HPDE6-E6E7 (cell line): ENCODE results near the gene HSFX2.
"Not testable (repeated sequence)": the region's sequence is repeated elsewhere in the genome, so short reads cannot be mapped to it uniquely, and the experiment has no call there.

Source experiments
- DNase-seq: peaks from one replicate; pipeline ENCODE4 v3.0.0; 2011; ENCODE audit warnings: missing footprints; ENCODE audit errors: extremely low spot score

Gene HSFX2

GRCh38 chrX:149590993-149591392 lies 4.1 kb downstream of the HSFX2 start:
- not testable (repeated sequence) for DNase-seq

GRCh38 chrX:149587359-149587758 lies 7.8 kb downstream of the HSFX2 start, which contains the start of gene MAGEA9B:
Gene MAGEA9B, minus strand, starts transcription at chrX:149587459. Its CDS starts 4,280 bp downstream, at chrX:149583179.
- not testable (repeated sequence) for DNase-seq

GRCh38 chrX:149585631-149586030 lies 9.5 kb downstream of the HSFX2 start:
- not testable (repeated sequence) for DNase-seq

DNA sequence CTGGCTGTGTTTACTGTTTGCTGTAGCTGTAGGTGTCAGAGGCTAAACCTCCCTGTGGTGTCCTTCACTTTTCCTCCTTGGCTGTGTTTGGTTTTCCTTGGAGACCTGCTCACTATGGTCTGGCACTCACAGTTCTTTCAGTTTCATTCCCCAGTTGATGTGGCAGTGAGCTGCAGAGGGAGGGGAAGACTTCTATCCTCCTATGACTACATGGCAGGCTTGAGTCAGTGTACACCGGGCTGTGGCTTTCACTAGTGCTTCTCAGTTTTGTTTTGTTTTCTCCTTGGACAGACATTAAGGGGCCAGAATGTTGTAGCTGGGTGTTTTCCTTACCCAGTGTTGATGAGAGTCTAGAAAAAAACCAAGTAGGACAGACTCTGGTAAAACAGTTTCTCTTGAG lies 21.7 kb downstream of the HSFX2 start:
- not testable (repeated sequence) for DNase-seq

DNA sequence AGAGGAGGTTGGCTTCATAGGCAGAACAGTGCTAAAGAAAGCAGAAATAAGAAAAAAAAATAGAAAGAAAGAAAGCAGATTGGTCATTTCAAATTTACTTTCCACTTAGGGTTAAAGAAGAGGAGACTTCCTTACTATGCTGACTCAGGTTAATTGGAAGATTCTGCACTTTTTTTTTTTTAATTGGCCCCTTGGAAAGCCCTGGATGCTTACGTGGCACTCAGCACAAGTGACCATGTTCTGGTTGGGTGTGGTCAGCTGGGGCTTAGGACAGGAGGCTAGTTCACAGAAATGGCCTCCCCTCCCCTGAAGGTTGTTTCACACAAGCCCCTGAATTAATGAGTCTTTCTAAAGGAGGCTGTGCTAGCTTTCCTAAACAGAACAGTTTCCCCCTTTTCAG lies 22.4 kb downstream of the HSFX2 start:
- no peak for DNase-seq

GRCh38 chrX:149571770-149572169 lies 23.3 kb downstream of the HSFX2 start:
- no peak for DNase-seq

GRCh38 chrX:149570668-149571067 lies 24.4 kb downstream of the HSFX2 start:
- peak; percentile 66 for DNase-seq

DNA sequence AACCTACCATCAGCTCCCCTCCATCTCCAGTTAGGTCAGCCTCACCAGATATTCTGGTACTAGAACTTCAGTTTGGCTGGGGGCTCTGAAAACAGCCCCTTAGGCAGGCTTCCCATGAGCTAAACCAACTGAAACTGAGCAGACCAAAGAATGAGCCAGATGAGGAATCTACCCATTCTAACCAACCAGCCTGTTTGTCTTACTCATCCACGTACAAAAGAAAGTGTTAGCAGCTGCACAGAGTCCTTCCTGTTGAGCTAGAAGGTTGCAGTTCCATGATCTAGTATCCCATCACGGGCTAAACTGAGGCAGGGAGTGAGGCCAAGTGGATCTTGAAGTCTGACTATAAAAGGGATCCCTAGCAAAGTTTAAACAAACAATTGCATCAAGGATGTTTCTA lies 25.3 kb downstream of the HSFX2 start:
- no peak for DNase-seq

- no peak for DNase-seq
These were observed 26.3 kb downstream of the HSFX2 start for GRCh38 chrX:149568701-149569296.

- no peak for DNase-seq
These were observed 27.3 kb downstream of the HSFX2 start for GRCh38 chrX:149567621-149568417.

DNA sequence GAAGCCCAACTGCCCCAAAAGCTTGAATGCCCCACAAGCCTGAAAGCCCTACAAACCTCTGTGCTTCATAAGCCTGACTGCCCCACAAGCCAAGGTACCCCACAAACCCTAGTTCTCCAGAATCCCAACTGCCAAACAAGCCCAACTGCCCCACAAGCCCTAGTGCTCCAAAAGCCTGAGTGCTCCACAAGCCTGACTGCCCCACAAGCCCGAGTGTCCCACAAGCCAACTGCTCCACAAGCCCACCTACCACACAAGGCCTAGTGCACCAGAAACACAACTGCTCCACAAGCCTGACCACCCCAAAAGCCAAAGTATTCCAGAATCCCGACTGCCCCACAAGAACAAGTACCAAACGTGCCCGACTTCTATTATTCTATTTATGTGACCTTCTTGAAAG lies 31.8 kb downstream of the HSFX2 start:
- no peak for DNase-seq

GRCh38 chrX:149555251-149555650 lies 39.9 kb downstream of the HSFX2 start:
- DNase-seq: not testable (repeated sequence)

- DNase-seq: not testable (repeated sequence)
These were observed 43.2 kb downstream of the HSFX2 start for GRCh38 chrX:149551939-149552248.

DNA sequence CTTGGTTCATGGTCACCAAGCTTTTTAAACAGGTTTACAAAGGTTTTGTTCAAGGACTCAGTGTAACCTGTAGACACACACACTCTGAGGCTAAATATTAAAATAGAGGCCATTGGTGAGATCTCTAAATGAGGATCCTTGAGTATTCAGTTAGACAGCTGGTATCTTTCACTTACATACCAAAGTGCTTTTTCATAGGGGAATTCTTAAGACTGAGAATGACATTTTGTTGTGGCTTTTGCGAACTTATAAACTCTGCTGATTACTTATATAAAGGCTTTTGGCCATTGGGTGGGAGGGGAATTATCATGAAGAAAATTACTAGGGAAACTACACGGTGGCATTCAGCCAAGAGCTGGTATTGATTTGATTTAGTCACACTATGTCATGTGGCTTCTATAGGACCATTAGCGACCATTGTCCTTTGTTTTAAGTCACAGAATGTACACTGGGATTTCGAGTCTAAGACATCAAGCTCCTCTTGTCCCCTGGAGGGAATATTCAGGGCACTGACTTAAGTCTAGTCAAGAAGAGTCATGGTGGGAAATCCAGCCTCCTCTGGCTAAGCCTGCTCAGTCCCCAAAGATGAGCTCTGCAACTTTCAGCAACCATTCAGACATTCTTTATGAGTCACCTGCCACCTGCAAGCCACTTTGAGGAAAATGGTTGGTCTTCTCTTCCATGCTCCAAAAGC lies 43.7 kb downstream of the HSFX2 start:
- not testable (repeated sequence) for DNase-seq

- not testable (repeated sequence) for DNase-seq
These were observed 44.7 kb downstream of the HSFX2 start for GRCh38 chrX:149550454-149550853.

DNA sequence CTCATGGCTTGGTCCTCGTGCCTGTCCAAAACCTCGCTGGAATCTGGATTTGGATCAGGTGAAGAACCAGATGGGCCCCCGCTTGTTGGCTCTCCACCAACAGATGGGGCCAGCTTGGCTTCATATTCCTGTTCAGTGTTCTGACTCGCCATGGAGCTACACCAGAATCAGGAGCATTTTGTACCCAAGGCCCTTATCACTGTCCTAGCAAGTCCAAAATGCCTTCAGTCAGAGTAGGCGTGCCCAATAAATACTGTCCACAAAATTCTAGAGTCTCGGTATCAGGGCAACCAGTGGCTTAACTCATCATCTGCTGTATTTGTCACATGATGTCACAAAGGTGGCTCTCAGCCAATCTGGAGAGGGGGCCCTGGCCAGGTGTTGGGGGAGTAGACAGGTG lies 45.4 kb downstream of the HSFX2 start, which contains the start of gene HSFX3:
TSS of gene HSFX3 (minus strand) at position 224 of the 400 bp plus-strand sequence. CDS start at position 152, 72 bp downstream.
- DNase-seq: not testable (repeated sequence)

GRCh38 chrX:149547782-149548181 lies 47.3 kb downstream of the HSFX2 start:
- not testable (repeated sequence) for DNase-seq

DNA sequence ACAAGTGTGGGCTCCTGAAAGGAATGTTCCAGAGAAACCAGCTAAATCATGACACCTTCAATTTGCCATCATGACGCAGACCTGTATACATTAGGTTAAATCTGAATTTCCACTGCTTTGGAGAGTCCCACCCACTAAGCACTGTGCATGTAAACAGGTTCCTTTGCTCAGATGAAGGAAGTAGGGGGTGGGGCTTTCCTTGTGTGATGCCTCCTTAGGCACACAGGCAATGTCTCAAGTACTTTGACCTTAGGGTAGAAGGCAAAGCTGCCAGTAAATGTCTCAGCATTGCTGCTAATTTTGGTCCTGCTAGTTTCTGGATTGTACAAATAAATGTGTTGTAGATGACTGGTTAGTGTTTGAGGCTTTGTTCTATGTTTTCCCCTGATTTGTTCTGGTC lies 48.2 kb downstream of the HSFX2 start:
- not testable (repeated sequence) for DNase-seq

DNA sequence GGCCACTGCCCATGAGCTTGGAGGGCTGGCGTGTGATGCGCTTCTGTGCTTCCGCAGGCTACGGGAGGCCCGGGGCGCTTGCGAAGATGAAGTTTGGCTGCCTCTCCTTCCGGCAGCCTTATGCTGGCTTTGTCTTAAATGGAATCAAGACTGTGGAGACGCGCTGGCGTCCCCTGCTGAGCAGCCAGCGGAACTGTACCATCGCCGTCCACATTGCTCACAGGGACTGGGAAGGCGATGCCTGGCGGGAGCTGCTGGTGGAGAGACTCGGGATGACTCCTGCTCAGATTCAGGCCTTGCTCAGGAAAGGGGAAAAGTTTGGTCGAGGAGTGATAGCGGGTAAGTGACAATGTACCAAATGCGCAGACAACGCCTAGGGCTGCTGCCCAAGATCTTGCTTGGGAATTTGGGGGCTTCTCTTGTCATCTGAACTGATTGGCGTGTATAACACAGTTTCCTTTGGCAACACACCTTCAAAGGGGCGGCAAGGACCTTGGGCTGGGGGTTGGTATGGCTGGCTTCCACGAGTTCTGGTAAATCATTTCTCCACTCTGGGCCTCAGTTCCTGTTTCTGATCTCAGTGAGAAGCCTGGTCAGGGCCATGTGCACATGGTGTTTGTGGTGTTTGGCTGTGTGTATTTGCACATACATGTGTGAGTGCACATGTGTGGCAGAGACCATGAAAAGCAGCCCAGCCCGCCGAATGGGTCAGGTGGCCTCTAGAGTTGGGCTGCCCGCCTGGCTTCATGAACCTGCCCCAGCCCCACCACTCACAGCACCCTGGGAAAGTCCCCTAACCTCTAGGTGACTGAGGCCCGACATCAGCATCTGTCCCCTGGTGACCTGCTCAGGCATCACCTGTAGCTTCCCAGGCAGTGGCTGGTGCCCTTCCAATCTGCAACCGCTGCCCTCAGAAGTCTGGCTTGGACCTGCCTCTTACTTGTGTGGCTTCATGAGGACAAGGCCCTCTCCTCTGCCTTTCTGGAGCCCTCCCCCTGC lies 49.3 kb downstream of the HSFX2 start:
- not testable (repeated sequence) for DNase-seq
